ENCODE measurements around the gene ATRIP.

- TF ChIP-seq CTCF (IDR thresholded peaks at IDR 0.05; ENCODE audit: low read depth, low read length, poor library complexity, severe bottlenecking) (no peak), EZH2phosphoT487 (IDR thresholded peaks at IDR 0.05; ENCODE audit: borderline replicate concordance, low read length) (no peak)
Measured at GRCh38 chr3:48437812-48438211, 8.7 kb upstream of the ATRIP start.
